Embryonic facial prominence (tissue), 1 donor: ENCODE data around the gene TMC3.

Source experiments
- DNase-seq: peaks from one replicate; pipeline ENCODE4 v3.0.0-alpha.2; 2016; ENCODE audit errors: extremely low spot score

Gene TMC3

GRCh38 chr15:81297603-81298575 lies 76.1 kb downstream of the TMC3 start:
- no peak for DNase-seq

- DNase-seq = no peak
Measured at GRCh38 chr15:81297147-81297572, 76.9 kb downstream of the TMC3 start.

- DNase-seq = no peak
Measured at GRCh38 chr15:81296673-81297072, 77.3 kb downstream of the TMC3 start.

- DNase-seq = no peak
Measured at GRCh38 chr15:81296186-81296585, 77.8 kb downstream of the TMC3 start.

GRCh38 chr15:81295486-81296121 lies 78.4 kb downstream of the TMC3 start:
- DNase-seq = no peak

GRCh38 chr15:81294516-81294880 lies 79.5 kb downstream of the TMC3 start:
- no peak for DNase-seq

- no peak for DNase-seq
Measured at GRCh38 chr15:81293728-81294515, 80.1 kb downstream of the TMC3 start.

- no peak for DNase-seq
Measured at GRCh38 chr15:81292523-81293001, 81.5 kb downstream of the TMC3 start.

- no peak for DNase-seq
Measured at GRCh38 chr15:81291916-81292522, 82.0 kb downstream of the TMC3 start.

GRCh38 chr15:81289910-81290309 lies 84.1 kb downstream of the TMC3 start:
- DNase-seq = no peak

GRCh38 chr15:81288616-81289015 lies 85.4 kb downstream of the TMC3 start:
- DNase-seq = no peak

GRCh38 chr15:81288040-81288439 lies 86.0 kb downstream of the TMC3 start:
- DNase-seq = no peak

- DNase-seq = no peak
Measured at GRCh38 chr15:81286621-81287121, 87.3 kb downstream of the TMC3 start.

- no peak for DNase-seq
Measured at GRCh38 chr15:81285461-81285860, 88.6 kb downstream of the TMC3 start.

- DNase-seq = no peak
Measured at GRCh38 chr15:81284256-81285031, 89.6 kb downstream of the TMC3 start.

- DNase-seq = no peak
Measured at GRCh38 chr15:81282911-81283310, 91.1 kb downstream of the TMC3 start.

- DNase-seq = no peak
Measured at GRCh38 chr15:81282606-81282895, 91.5 kb downstream of the TMC3 start.

GRCh38 chr15:81281766-81282605 lies 92.0 kb downstream of the TMC3 start:
- DNase-seq = no peak

GRCh38 chr15:81281456-81281735 lies 92.6 kb downstream of the TMC3 start:
- no peak for DNase-seq
